Measurements from ENCODE around the gene HOXA3. TPM values are rescaled to one million over a fixed set of nuclear protein-coding genes. Genes with fewer than 3 reads are reported as not detected.

The HOXA3 gene
- total and polyA plus RNA-seq, 10 of the 15 experiments (the other 5 are each of a cell fraction or from before 2014, with no cell fraction given), result 0.05 TPM; not detected in 9

DNA sequence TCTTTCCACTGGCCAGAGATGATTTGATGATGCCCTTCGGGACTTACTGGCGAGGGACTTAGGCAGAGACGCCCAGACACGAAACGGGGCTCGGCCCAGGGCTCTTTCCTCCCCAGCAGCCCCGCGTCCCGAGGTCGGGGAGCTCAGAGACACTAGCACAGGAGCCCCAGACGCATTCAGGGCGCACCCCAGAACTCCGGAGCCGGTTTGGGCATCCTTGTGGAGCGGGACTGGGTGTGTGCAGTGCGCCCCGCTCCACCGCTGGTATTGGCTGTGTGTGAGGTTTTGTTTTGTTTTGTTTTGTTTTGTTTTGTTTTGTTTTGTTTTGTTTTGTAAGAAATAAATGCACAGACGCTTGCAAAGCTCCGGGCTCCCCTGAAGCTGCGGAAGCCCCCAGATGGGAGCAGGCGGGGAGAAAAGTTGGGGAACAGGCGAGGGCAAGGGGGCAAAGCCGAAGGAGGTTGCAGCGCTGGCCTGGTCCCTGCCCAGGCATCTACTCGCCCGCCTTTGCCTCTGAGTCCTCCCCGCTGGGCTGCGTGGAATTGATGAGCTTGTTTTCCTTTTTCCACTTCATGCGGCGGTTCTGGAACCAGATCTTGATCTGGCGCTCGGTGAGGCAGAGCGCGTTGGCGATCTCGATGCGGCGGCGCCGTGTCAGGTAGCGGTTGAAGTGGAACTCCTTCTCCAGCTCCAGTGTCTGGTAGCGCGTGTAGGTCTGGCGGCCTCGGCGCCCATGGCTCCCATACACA lies 7.0 kb downstream of the HOXA3 start:
- FAIRE-seq, result no peak
- Histone ChIP-seq H3K9ac (ENCODE audit: control insufficient read depth, insufficient read depth, low read length) (no peak overlapping the region), H3K36me3 (ENCODE audit: control insufficient read depth in 2 of 2, insufficient read depth in 2 of 2, low read length in 1 of 2) (no peaks in the 10 kb centered on the region), H3K4me2 (ENCODE audit: control insufficient read depth, insufficient read depth) (no peak overlapping the region), H3K4me1 (ENCODE audit: control insufficient read depth, insufficient read depth, low read length) (no peaks in the 10 kb centered on the region), H3K79me2 (ENCODE audit: control insufficient read depth, insufficient read depth, low read length) (no peaks in the 10 kb centered on the region), H2AFZ (ENCODE audit: control insufficient read depth, low read depth, low read length) (no peak overlapping the region), H3K27me3 (replicated peaks in 1 of 2; ENCODE audit: control insufficient read depth in 2 of 2, insufficient read depth in 2 of 2, low read length in 1 of 2) (peaks cover 8 to 22% of the 10 kb centered on the region in 2 experiments), H4K20me1 (ENCODE audit: control insufficient read depth, insufficient read depth) (no peaks in the 10 kb centered on the region), H3K9me3 (replicated peaks; ENCODE audit: control insufficient read depth, insufficient read depth, low read length) (no peaks in the 10 kb centered on the region; the same call in 2 of the 3 replicates), H3K27ac (ENCODE audit: control insufficient read depth, insufficient read depth) (no peak overlapping the region), H3K4me3 (no peak overlapping the region)
- RAD21 ChIA-PET (ENCODE audit: unreplicated experiment), result interaction anchor here (0.5 kb wide), 1 partner anchor 78 kb away, joined by 3 read pairs; no protein-coding TSS in a partner anchor
- in situ Hi-C loops (cut with MboI) (no loop called here), intact Hi-C loops (cut with micrococcal nuclease; ENCODE audit: unreplicated experiment) (no loop called here)
- POLR2A ChIA-PET, result no interaction called here
- DNase-seq (ENCODE audit: low read depth, low spot score), result no peak
- 87% methylated on average over 47 of the region's 47 CpGs for WGBS (ENCODE audit: insufficient coverage, insufficient replicate concordance, low lambda C conversion rate, missing lambda C conversion rate)
- SMC1A ChIA-PET (ENCODE audit: uncharacterized antibody, unreplicated experiment), result no interaction called here
- CTCF ChIA-PET, result interaction anchor here (0.8 kb wide), 1 partner anchor 465 kb away, joined by 3 read pairs; no protein-coding TSS in a partner anchor
- no TSS peak for BruUV-seq (replicated peaks)
- ATAC-seq, result no peak
- TF ChIP-seq STAT1 (conservative IDR thresholded peaks at IDR 0.05) (no peak), SREBF1 (IDR thresholded peaks at IDR 0.05; ENCODE audit: low read length) (no peak), ZZZ3 (IDR thresholded peaks at IDR 0.05; ENCODE audit: control insufficient read depth, insufficient read length, low read depth) (no peak), POLR2AphosphoS2 (IDR thresholded peaks at IDR 0.05; ENCODE audit: low read depth, low read length) (no peak), SUPT20H (IDR thresholded peaks at IDR 0.05; ENCODE audit: borderline replicate concordance, control insufficient read depth, low read depth, low read length) (no peak), DPF2 (IDR thresholded peaks at IDR 0.05) (no peak), NFXL1 (IDR thresholded peaks at IDR 0.05; ENCODE audit: borderline replicate concordance) (no peak)
- TF ChIP-seq, protein P1, sequence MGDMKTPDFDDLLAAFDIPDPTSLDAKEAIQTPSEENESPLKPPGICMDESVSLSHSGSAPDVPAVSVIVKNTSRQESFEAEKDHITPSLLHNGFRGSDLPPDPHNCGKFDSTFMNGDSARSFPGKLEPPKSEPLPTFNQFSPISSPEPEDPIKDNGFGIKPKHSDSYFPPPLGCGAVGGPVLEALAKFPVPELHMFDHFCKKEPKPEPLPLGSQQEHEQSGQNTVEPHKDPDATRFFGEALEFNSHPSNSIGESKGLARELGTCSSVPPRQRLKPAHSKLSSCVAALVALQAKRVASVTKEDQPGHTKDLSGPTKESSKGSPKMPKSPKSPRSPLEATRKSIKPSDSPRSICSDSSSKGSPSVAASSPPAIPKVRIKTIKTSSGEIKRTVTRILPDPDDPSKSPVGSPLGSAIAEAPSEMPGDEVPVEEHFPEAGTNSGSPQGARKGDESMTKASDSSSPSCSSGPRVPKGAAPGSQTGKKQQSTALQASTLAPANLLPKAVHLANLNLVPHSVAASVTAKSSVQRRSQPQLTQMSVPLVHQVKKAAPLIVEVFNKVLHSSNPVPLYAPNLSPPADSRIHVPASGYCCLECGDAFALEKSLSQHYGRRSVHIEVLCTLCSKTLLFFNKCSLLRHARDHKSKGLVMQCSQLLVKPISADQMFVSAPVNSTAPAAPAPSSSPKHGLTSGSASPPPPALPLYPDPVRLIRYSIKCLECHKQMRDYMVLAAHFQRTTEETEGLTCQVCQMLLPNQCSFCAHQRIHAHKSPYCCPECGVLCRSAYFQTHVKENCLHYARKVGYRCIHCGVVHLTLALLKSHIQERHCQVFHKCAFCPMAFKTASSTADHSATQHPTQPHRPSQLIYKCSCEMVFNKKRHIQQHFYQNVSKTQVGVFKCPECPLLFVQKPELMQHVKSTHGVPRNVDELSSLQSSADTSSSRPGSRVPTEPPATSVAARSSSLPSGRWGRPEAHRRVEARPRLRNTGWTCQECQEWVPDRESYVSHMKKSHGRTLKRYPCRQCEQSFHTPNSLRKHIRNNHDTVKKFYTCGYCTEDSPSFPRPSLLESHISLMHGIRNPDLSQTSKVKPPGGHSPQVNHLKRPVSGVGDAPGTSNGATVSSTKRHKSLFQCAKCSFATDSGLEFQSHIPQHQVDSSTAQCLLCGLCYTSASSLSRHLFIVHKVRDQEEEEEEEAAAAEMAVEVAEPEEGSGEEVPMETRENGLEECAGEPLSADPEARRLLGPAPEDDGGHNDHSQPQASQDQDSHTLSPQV (IDR thresholded peaks at IDR 0.05), result no peak
- TF ChIP-seq, protein P2, sequence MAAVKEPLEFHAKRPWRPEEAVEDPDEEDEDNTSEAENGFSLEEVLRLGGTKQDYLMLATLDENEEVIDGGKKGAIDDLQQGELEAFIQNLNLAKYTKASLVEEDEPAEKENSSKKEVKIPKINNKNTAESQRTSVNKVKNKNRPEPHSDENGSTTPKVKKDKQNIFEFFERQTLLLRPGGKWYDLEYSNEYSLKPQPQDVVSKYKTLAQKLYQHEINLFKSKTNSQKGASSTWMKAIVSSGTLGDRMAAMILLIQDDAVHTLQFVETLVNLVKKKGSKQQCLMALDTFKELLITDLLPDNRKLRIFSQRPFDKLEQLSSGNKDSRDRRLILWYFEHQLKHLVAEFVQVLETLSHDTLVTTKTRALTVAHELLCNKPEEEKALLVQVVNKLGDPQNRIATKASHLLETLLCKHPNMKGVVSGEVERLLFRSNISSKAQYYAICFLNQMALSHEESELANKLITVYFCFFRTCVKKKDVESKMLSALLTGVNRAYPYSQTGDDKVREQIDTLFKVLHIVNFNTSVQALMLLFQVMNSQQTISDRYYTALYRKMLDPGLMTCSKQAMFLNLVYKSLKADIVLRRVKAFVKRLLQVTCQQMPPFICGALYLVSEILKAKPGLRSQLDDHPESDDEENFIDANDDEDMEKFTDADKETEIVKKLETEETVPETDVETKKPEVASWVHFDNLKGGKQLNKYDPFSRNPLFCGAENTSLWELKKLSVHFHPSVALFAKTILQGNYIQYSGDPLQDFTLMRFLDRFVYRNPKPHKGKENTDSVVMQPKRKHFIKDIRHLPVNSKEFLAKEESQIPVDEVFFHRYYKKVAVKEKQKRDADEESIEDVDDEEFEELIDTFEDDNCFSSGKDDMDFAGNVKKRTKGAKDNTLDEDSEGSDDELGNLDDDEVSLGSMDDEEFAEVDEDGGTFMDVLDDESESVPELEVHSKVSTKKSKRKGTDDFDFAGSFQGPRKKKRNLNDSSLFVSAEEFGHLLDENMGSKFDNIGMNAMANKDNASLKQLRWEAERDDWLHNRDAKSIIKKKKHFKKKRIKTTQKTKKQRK (IDR thresholded peaks at IDR 0.05; ENCODE audit: low read depth, low read length), result no peak
- TF ChIP-seq, protein P3, sequence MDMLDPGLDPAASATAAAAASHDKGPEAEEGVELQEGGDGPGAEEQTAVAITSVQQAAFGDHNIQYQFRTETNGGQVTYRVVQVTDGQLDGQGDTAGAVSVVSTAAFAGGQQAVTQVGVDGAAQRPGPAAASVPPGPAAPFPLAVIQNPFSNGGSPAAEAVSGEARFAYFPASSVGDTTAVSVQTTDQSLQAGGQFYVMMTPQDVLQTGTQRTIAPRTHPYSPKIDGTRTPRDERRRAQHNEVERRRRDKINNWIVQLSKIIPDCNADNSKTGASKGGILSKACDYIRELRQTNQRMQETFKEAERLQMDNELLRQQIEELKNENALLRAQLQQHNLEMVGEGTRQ (IDR thresholded peaks at IDR 0.05; ENCODE audit: borderline replicate concordance, low read depth, low read length), result no peak
- TF ChIP-seq, protein P4, sequence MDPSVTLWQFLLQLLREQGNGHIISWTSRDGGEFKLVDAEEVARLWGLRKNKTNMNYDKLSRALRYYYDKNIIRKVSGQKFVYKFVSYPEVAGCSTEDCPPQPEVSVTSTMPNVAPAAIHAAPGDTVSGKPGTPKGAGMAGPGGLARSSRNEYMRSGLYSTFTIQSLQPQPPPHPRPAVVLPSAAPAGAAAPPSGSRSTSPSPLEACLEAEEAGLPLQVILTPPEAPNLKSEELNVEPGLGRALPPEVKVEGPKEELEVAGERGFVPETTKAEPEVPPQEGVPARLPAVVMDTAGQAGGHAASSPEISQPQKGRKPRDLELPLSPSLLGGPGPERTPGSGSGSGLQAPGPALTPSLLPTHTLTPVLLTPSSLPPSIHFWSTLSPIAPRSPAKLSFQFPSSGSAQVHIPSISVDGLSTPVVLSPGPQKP (IDR thresholded peaks at IDR 0.05; ENCODE audit: low read depth, low read length), result no peak

Measured in GM12878 (cell line).